ENCODE data around the gene CDKL1. TPM values are rescaled to one million over a fixed set of nuclear protein-coding genes. Genes with fewer than 3 reads are reported as not detected.
A peak's percentile ranks its signal among the peaks of the same experiment; 100 is the strongest.

The CDKL1 gene
- total and polyA plus RNA-seq, 3 experiments from 2014 or later = 4.8 to 6.7 (median 5.8) TPM

DNA sequence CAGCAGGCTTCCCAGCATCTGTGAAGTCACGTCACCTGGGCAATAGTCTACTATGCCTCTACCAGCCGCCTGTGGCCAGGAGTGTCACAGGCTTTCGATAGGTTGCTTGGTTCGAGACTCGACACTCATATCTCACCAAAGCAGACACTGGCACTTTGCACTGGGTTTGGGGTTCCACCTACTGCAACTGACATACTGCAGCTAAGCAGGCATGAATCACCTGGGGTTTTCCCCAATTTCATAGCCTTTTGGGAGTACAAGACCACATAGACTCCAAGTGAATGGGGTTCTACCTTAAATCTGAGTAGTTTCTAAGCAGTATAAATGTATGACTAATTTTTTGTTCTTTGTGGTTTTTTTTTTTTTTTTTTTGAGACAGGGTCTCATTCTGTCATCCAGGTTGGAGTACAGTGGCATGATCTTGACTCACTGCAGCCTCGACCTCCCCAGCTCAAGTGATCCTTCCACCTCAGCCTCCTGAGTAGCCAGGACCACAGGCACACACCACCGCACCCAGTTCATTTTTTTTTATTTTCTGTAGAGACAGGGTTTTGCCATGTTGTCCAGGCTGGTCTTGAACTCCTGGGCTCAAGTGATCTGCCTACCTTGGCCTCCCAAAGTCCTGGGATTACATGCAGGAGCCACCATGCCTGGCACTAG is 52.4 kb downstream of the CDKL1 start:
- Mint-ChIP-seq H3K4me1 (peaks cover 9 to 25% (median 17%) of the 10 kb centered on the region in 3 donors), H3K9me3 (no peaks in the 10 kb centered on the region), H3K27ac (peak overlapping the region in 3 of 8 donors; percentile 33 to 56 (median 40)), H3K27me3 (peaks cover 0 to 2% of the 10 kb centered on the region in 2 donors), H3K36me3 (peaks cover 0 to 26% (median 10%) of the 10 kb centered on the region in 3 donors), H3K4me3 (no peak overlapping the region)
- Histone ChIP-seq H3K9me3 (ENCODE audit: low read length) (no peaks in the 10 kb centered on the region), H3K36me3 (ENCODE audit: insufficient read depth, low read length) (no peaks in the 10 kb centered on the region), H3K27ac (ENCODE audit: low read depth, low read length) (no peak overlapping the region), H3K4me1 (ENCODE audit: insufficient read depth, low read length) (no peaks in the 10 kb centered on the region), H3K27me3 (ENCODE audit: insufficient read depth, low read length, poor library complexity, severe bottlenecking) (no peaks in the 10 kb centered on the region), H3K4me3 (ENCODE audit: low read length) (no peak overlapping the region)
- ChIA-PET POLR2A (no interaction called here), CTCF (interaction anchor here (1.3 kb wide), 1 partner anchor 23 kb away, joined by 4 read pairs; no protein-coding TSS in a partner anchor)
- DNase-seq = peak in 1 of 5 donors; percentile 62

DNA sequence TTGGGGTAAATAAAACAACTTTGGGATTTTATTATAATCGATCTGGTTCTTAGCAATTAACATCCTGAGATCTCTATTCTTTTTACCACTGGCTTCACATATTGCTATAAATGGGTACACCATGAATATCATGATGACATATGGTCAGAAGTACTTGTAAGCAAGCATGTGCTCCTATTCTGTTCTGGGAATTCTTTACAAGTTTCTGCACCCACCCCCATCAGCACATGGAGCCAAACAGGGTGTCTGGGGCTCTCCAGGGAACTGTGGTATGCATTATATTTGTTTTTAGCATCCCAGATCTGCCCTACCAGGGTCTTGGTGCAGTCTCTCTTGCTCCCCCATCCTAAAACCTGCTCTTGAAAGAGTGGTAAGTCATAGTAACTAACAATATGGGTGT is 53.2 kb downstream of the CDKL1 start:
- no peaks in the 10 kb centered on the region for H3K9me3 ChIP-seq (ENCODE audit: low read length)
- no peak overlapping the region for H3K4me3 ChIP-seq (ENCODE audit: low read length)
- Mint-ChIP-seq H3K9me3 (no peaks in the 10 kb centered on the region), H3K36me3 (peaks cover 0 to 34% (median 10%) of the 10 kb centered on the region in 3 donors), H3K27ac (no peak overlapping the region), H3K4me3 (no peak overlapping the region), H3K4me1 (peaks cover 9 to 25% (median 17%) of the 10 kb centered on the region in 3 donors), H3K27me3 (peaks cover 0 to 2% of the 10 kb centered on the region in 2 donors)
- H3K27ac ChIP-seq (ENCODE audit: low read depth, low read length) = no peak overlapping the region
- no peaks in the 10 kb centered on the region for H3K27me3 ChIP-seq (ENCODE audit: insufficient read depth, low read length, poor library complexity, severe bottlenecking)
- no peak for DNase-seq
- H3K4me1 ChIP-seq (ENCODE audit: insufficient read depth, low read length) = no peaks in the 10 kb centered on the region
- CTCF ChIA-PET = no interaction called here
- no peaks in the 10 kb centered on the region for H3K36me3 ChIP-seq (ENCODE audit: insufficient read depth, low read length)
- POLR2A ChIA-PET = no interaction called here

DNA sequence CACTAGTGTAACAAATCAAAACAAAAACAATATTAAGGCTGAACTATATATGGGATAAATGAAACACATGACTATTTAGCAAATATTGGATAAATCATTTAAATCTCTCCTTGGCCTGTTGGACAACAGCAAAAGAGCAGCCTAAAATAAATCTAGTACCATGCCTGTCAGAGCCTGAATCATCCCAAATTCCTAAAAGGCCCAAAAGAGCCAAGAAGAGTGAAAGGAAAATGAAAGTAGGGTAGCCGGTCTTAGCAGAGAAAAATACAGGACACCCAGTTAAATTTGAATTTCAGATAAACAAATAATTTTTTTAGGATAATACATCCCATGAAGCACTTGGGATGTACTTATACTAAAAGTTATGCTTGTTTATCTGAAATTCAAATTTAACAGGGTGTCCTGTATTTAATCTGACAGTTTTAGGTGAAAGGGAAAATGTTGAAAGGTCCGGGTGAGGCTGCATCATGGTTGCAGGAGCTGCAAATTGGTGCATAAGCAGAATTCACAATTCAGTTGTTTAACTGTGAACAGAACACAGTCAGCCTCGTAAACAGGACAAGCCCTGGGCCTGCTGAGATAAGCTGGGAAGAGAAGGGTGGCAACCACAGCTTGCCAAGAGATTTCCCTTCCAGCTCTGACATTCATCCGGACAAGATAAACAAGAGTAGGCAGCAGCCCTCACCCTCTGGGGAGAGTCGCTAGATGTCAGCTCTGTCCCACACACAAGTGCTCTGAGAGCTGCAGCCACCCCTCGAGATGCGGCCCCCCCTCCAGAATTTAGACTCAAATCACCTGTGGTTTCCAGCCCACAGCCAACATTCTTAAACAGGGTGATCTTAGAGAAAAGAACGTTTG is 54.2 kb downstream of the CDKL1 start:
- H3K27ac Mint-ChIP-seq = peak overlapping the region in 2 of 8 donors; percentile 39 to 57
- H3K4me3 Mint-ChIP-seq = no peak overlapping the region
- no peaks in the 10 kb centered on the region for H3K9me3 ChIP-seq (ENCODE audit: low read length)
- DNase-seq = peak in 3 of 5 donors; percentile 21 to 57 (median 35)
- H3K9me3 Mint-ChIP-seq = no peaks in the 10 kb centered on the region
- peaks cover 0 to 2% of the 10 kb centered on the region in 2 donors for H3K27me3 Mint-ChIP-seq
- CTCF ChIA-PET = interaction anchor here (0.7 to 1.1 kb wide), 2 partner anchors 517 kb away, joined by 3 to 4 read pairs; no protein-coding TSS in a partner anchor
- no peaks in the 10 kb centered on the region for H3K36me3 ChIP-seq (ENCODE audit: insufficient read depth, low read length)
- H3K27ac ChIP-seq (ENCODE audit: low read depth, low read length) = no peak overlapping the region
- H3K36me3 Mint-ChIP-seq = peaks cover 0 to 36% (median 10%) of the 10 kb centered on the region in 3 donors
- H3K27me3 ChIP-seq (ENCODE audit: insufficient read depth, low read length, poor library complexity, severe bottlenecking) = no peaks in the 10 kb centered on the region
- H3K4me1 Mint-ChIP-seq = peaks cover 9 to 25% (median 17%) of the 10 kb centered on the region in 3 donors
- no peak overlapping the region for H3K4me3 ChIP-seq (ENCODE audit: low read length)
- no peaks in the 10 kb centered on the region for H3K4me1 ChIP-seq (ENCODE audit: insufficient read depth, low read length)
- POLR2A ChIA-PET = no interaction called here

DNA sequence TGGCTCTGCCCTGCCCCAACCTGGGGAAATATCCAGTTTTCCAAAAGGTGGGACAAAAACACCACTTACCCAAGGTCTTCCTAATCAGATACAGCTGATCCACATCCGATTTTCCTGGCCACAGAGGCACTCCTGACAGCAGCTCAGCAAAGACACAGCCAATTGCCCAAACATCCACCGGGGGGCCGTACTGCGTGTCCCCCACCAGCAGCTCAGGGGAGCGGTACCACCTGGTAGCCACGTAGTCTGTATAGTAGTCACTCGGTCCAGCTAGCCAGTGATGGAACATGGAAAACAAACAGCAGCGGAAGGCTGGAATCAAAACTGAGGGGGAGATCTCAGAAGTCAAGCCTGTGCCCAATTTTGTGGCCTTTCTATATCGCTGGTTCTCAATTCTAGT is 55.7 kb downstream of the CDKL1 start:
- POLR2A ChIA-PET = no interaction called here
- Mint-ChIP-seq H3K9me3 (no peaks in the 10 kb centered on the region), H3K4me3 (no peak overlapping the region), H3K4me1 (peaks cover 15 to 32% (median 25%) of the 10 kb centered on the region in 3 donors), H3K27ac (peak overlapping the region in 2 of 8 donors; percentile 66 to 68), H3K36me3 (peaks cover 0 to 36% (median 10%) of the 10 kb centered on the region in 3 donors), H3K27me3 (peaks cover 0 to 2% of the 10 kb centered on the region in 2 donors)
- CTCF ChIA-PET = no interaction called here
- H3K36me3 ChIP-seq (ENCODE audit: insufficient read depth, low read length) = no peaks in the 10 kb centered on the region
- H3K4me1 ChIP-seq (ENCODE audit: insufficient read depth, low read length) = peaks cover 5% of the 10 kb centered on the region
- H3K27me3 ChIP-seq (ENCODE audit: insufficient read depth, low read length, poor library complexity, severe bottlenecking) = no peaks in the 10 kb centered on the region
- H3K9me3 ChIP-seq (ENCODE audit: low read length) = no peaks in the 10 kb centered on the region
- H3K4me3 ChIP-seq (ENCODE audit: low read length) = no peak overlapping the region
- no peak for DNase-seq
- H3K27ac ChIP-seq (ENCODE audit: low read depth, low read length) = no peak overlapping the region

DNA sequence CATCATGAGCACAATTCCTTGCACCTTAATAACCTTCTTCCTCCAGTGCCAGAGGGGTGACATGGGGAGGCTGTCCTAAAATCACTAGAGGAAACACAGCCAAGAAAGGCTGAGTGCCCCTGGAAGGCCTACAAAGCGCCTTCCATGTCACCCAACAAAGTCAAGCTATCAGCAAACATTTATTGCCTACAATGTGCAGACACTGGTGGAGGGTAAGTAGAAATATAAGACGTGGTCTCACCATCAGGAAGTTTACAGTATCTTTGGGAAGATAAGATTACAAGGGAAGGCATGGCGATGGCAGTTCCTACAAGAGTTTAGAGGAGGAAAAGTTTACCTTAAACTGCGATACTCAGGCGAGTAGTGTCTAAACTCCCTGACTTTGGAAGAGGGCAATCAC is 56.6 kb downstream of the CDKL1 start:
- no peaks in the 10 kb centered on the region for H3K9me3 Mint-ChIP-seq
- CTCF ChIA-PET = no interaction called here

DNA sequence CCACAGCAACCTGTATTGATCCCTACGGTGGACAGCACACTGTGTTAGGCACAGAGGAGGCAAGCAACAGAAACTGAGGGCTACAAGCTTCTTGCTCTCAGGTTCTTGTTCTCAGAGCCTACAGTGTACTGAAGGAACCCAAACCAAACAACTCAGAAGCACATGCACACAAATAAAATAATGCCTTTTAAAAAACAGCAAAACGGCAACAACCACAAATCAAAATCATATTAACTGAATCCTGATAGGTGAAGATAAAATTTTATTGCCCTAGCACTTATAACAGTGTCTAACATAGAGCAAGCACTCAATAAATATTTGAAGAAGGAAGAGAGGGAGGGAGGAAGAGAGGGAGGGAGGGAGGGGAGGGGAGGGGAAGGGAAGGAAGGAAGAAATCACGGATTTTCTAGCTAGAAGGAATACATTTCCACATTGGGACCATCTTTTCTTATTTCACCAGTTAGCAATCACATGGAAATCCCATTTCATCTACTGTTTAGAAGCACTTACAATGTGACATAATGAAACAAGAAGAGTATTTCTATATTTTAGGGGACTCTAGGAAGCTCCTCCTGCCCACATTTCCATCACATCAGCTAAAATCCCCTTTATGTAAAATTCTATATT is 57.4 kb downstream of the CDKL1 start:
- ChIA-PET CTCF (no interaction called here), POLR2A (no interaction called here)

More for the DNA sequence above, 56.6 kb downstream of the CDKL1 start:
- DNase-seq = no peak
- Mint-ChIP-seq H3K4me1 (peaks cover 21 to 40% (median 32%) of the 10 kb centered on the region in 3 donors), H3K4me3 (no peak overlapping the region), H3K27ac (no peak overlapping the region), H3K27me3 (peaks cover 0 to 2% of the 10 kb centered on the region in 2 donors), H3K36me3 (peaks cover 0 to 36% (median 11%) of the 10 kb centered on the region in 3 donors)
- H3K36me3 ChIP-seq (ENCODE audit: insufficient read depth, low read length) = peaks cover 4% of the 10 kb centered on the region
- H3K4me1 ChIP-seq (ENCODE audit: insufficient read depth, low read length) = peaks cover 11% of the 10 kb centered on the region
- no peak overlapping the region for H3K27ac ChIP-seq (ENCODE audit: low read depth, low read length)
- no peak overlapping the region for H3K4me3 ChIP-seq (ENCODE audit: low read length)
- H3K9me3 ChIP-seq (ENCODE audit: low read length) = no peaks in the 10 kb centered on the region
- POLR2A ChIA-PET = no interaction called here
- H3K27me3 ChIP-seq (ENCODE audit: insufficient read depth, low read length, poor library complexity, severe bottlenecking) = no peaks in the 10 kb centered on the region

DNA sequence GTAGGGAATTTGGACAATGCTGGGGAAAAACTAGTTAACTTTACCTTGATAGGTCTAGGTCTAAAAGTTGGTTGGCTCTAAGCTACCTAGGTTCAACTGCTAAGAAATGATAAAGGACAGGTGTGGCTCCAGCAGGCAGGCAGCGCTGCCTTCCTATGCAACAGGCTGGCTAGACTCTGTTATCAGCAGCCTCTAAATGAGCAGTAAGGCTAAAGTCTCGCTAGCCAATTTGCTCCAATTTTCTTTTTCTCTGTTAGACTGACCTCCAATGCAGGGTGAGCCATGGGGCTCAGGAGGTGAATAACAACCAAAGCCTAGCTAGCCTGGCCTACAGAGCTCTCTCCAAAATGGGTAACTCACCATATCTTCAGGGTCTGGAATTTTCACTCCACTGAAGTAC is 58.1 kb downstream of the CDKL1 start:
- ChIA-PET CTCF (no interaction called here), POLR2A (no interaction called here)
- Mint-ChIP-seq H3K36me3 (peaks cover 0 to 37% (median 6%) of the 10 kb centered on the region in 3 donors), H3K27ac (peak overlapping the region in 2 of 8 donors; percentile 8 to 17), H3K9me3 (no peaks in the 10 kb centered on the region), H3K27me3 (peaks cover 0 to 2% of the 10 kb centered on the region in 2 donors), H3K4me3 (peak overlapping the region in 1 of 7 donors; percentile 48), H3K4me1 (peaks cover 19 to 30% (median 28%) of the 10 kb centered on the region in 3 donors)
- Histone ChIP-seq H3K36me3 (ENCODE audit: insufficient read depth, low read length) (peaks cover 4% of the 10 kb centered on the region), H3K4me1 (ENCODE audit: insufficient read depth, low read length) (peaks cover 11% of the 10 kb centered on the region), H3K27ac (ENCODE audit: low read depth, low read length) (no peak overlapping the region), H3K4me3 (ENCODE audit: low read length) (no peak overlapping the region), H3K9me3 (ENCODE audit: low read length) (no peaks in the 10 kb centered on the region), H3K27me3 (ENCODE audit: insufficient read depth, low read length, poor library complexity, severe bottlenecking) (no peaks in the 10 kb centered on the region)
- no peak for DNase-seq

More for the DNA sequence above, 57.4 kb downstream of the CDKL1 start:
- Mint-ChIP-seq H3K9me3 (no peaks in the 10 kb centered on the region), H3K27me3 (peaks cover 0 to 2% of the 10 kb centered on the region in 2 donors), H3K4me1 (peaks cover 21 to 37% (median 32%) of the 10 kb centered on the region in 3 donors), H3K4me3 (no peak overlapping the region), H3K27ac (peak overlapping the region in 1 of 8 donors; percentile 33), H3K36me3 (peaks cover 0 to 36% (median 6%) of the 10 kb centered on the region in 3 donors)
- no peak overlapping the region for H3K27ac ChIP-seq (ENCODE audit: low read depth, low read length)
- no peaks in the 10 kb centered on the region for H3K27me3 ChIP-seq (ENCODE audit: insufficient read depth, low read length, poor library complexity, severe bottlenecking)
- H3K9me3 ChIP-seq (ENCODE audit: low read length) = no peaks in the 10 kb centered on the region
- peaks cover 4% of the 10 kb centered on the region for H3K36me3 ChIP-seq (ENCODE audit: insufficient read depth, low read length)
- DNase-seq = no peak
- no peak overlapping the region for H3K4me3 ChIP-seq (ENCODE audit: low read length)
- peaks cover 11% of the 10 kb centered on the region for H3K4me1 ChIP-seq (ENCODE audit: insufficient read depth, low read length)
